HT1080 (cell line): Measurements from ENCODE around the gene POLR3A. TPM values are rescaled to one million over a fixed set of nuclear protein-coding genes. Genes with fewer than 3 reads are reported as not detected.
A peak's percentile ranks its signal among the peaks of the same experiment; 100 is the strongest.
"Not testable (repeated sequence)": the region's sequence is repeated elsewhere in the genome, so short reads cannot be mapped to it uniquely, and the experiment has no call there.

Experiments
- DNase-seq: peaks from one replicate; pipeline ENCODE4 v3.0.0-alpha.2; 2015; ENCODE audit warnings: low read depth
- polyA plus RNA-seq, 2 experiments: library from polyadenylated mRNA; depleted of rRNA; stranded (reverse); fragments of >200 nt; gene quantifications; 2 replicates each; pipeline ENCODE4 v1.2.3, GENCODE V29; 2015
- total RNA-seq: library from RNA; depleted of rRNA; stranded (reverse); fragments of >200 nt; shearing (Covaris generic); gene quantifications from 2 replicates; pipeline ENCODE4 v1.2.3, GENCODE V29; 2014; rRNA removed

POLR3A gene
- 12.0 and 15.8 TPM in 2 replicates for total RNA-seq
- polyA plus RNA-seq (2015; cell fraction: cytosol; rRNA removed), result 14.0 and 16.0 TPM in 2 replicates
- polyA plus RNA-seq (2015; cell fraction: nucleus; rRNA removed), result 44.6 and 46.8 TPM in 2 replicates

- DNase-seq, result peak; percentile 98
Observed at GRCh38 chr10:78029269-78030226, at the start of gene POLR3A. POLR3A (minus strand) TSS chr10:78029515; CDS start chr10:78029407, 108 bp downstream.

GRCh38 chr10:78078539-78079330 is 49.4 kb upstream of the POLR3A start:
- no peak for DNase-seq

GRCh38 chr10:78075806-78076205 is 46.5 kb upstream of the POLR3A start:
- not testable (repeated sequence) for DNase-seq

DNA sequence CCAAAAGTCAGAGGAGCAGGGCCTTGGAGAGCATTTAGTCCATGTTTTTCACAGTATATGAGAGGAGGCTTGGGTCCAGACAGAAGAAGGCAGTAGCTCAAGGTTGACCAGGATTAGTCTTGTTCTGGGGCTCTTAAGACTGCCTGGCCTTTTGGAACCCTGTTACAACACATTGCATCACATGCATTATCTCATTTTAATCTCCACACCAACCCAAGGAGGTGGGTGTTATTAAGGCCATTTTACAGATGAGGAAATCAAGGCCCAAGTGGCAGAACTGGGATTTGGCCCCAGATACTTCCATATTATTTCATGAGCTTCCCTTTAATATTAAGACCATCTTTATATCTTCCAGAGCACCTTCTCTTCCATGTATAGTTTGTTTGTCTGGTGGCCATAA is 43.2 kb upstream of the POLR3A start:
- DNase-seq, result no peak

GRCh38 chr10:78071857-78072179 is 42.5 kb upstream of the POLR3A start:
- no peak for DNase-seq

DNA sequence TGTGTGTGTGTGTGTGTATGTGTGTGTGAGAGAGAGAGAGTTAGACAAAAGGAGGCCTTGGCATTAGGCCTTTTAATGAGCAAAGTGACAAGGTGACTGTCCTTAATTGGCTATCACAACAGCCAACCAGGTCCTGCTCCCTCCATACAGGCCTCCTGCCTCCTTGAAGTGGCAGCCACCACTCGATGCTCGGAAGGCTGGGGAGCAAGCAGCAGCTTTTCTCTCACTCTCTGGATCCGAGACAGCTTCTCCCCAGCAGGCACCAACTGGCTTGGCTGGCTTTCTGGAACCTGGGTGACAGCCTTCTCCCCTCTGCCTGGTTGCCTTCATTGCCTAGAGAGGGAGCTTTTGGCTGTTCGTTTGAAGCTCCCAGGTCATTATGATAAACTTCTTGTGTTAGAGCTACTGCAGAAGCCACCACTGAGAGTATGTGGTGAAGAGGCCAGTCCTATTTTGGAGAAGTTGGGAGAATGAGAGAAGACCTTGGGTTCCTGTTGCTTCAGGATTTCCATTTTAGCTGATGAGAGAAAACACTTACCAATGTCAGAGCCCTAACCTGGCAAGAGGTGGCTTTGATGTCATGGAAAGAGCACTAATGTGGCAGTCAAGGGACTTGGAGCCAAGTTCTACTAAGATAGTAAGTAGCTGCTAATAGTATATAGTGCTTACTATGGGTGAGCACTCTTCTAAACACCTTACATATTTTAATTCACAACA is 42.0 kb upstream of the POLR3A start:
- DNase-seq, result no peak

DNA sequence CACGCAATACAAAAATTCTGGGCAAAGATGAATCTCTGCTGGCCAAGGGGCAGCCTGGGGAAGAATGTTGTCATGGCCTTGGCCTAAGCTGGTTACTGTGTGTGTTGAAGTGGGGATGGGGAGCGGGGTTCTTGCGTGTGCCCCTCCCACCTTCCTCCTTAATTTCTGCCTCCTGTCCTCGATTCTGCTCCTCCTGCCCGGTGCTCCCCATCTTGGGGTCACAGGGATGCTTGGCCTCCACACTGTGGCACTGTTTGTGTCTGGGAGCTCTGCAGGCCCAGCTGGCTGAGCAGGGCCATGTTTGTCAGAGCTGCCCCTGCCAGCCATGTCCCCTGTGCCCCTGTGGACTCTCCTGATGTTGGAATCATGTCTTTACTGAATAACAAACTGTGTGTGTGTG is 41.4 kb upstream of the POLR3A start:
- no peak for DNase-seq

DNA sequence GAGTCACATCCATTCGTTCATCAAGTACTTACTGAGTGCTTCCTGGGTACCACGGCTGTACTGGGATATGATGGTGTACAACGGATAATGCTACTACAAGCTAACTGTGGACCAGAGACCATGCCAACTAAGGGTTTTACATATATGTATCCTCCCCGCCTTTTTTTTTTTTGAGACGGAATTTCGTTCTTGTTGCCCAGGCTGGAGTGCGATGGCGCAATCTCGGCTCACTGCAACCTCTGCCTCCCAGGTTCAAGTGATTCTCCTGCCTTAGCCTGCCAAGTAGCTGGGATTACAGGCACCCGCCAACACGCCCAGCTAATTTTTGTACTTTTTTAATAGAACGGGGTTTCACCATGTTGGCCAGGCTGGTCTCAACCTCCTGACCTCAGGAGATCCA is 40.7 kb upstream of the POLR3A start:
- DNase-seq, result not testable (repeated sequence)

GRCh38 chr10:78069151-78069550 is 39.8 kb upstream of the POLR3A start:
- no peak for DNase-seq

GRCh38 chr10:78066728-78067430 is 37.6 kb upstream of the POLR3A start:
- DNase-seq, result no peak

DNA sequence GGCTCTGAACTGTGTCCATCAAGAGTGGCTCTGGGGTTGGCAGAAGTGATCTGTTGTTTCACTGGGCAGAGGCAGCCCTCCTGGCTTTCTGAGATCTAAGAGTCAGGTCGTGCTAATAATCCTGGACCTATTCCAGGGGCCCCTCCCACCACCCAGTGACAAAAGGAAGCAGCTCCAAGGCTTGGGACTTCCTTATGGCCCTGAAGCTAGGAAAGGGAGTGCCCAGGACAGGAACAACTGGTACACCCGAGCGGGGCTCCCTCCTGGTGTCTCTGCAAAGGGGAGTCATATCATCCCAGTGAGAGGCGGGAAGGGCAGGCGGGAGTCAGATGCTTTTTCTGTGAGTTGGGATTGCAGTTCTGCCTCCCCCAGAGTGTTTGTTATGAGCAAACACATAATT is 36.7 kb upstream of the POLR3A start:
- no peak for DNase-seq

- DNase-seq, result no peak
Observed at GRCh38 chr10:78065611-78066010, 36.3 kb upstream of the POLR3A start.

- not testable (repeated sequence) for DNase-seq
Observed at GRCh38 chr10:78064919-78065318, 35.6 kb upstream of the POLR3A start.

DNA sequence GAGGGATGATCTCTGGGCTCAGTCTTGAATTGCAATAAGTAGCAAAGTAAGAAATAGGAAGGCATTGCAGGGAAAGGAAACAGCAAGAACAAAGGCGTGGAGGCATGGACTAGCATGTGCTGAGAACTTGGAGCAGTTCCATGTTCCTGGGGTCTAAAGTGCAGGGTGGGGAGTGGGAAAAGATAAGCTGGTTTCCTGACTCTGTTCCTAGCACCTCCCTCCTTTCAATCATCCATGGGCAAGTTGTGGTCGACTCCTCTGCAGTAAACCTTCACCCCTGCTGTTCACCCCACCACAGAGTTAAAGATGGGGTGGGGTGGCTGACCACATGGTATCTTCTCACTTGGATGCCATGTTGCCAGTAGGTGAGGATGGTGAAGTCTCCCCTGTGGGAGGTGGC is 33.9 kb upstream of the POLR3A start:
- no peak for DNase-seq

- DNase-seq, result no peak
Observed at GRCh38 chr10:78062296-78062695, 33.0 kb upstream of the POLR3A start.

- DNase-seq, result no peak
Observed at GRCh38 chr10:78059906-78060702, 30.8 kb upstream of the POLR3A start.

GRCh38 chr10:78058562-78058961 is 29.2 kb upstream of the POLR3A start:
- DNase-seq, result no peak

DNA sequence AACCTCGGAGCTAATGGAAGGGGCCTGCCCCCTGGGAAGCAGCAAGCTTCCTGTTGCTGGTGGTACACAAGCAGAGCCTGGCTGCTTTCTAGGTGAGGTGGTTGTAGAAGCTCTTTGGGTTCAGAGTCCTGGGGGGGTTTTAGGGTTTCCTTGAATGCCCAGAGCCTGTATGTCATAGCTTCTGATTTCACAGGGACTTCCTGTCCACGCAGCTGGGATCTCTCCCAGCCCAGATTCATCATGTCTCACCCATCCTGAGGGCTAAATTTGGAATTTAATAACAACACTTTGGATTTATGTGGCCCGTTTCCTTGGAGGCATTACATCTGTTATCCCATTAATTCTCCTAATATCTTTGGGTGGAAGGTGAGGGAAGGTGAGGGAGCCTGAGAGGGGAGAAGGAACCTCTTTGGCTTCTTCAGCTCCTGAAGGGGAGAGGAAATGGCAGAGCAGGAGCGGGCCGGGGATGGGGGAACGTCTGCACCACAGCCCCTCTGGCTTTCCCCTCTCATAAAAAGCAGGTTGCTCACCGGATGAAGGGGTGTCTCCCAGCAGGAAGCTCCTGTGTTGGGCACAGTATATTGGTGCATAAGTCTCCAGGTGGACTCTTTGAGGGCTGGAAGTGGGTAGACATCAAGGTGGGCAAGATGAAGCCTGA is 24.0 kb upstream of the POLR3A start:
- peak; percentile 72 for DNase-seq

- DNase-seq, result no peak
Observed at GRCh38 chr10:78049851-78050250, 20.5 kb upstream of the POLR3A start.
